Peyer's patch (tissue), 4 donors: Measurements from ENCODE around the gene STXBP1. TPM values are rescaled to one million over a fixed set of nuclear protein-coding genes. Genes with fewer than 3 reads are reported as not detected.

Experiments
- DNase-seq, 3 donors: peaks; one replicate each; pipeline ENCODE4 v3.0.0-alpha.2; 2017 to 2019
- H3K27ac ChIP-seq, 4 donors: fragments of 200-600 bp; sonication (generic); one replicate each; pipeline ENCODE4 v1.5.1; 2016 to 2019
- H3K27me3 ChIP-seq, 2 donors: fragments of 200-600 bp; sonication (generic); one replicate each; pipeline ENCODE4 v1.5.1; 2019
- H3K36me3 ChIP-seq, 3 donors: fragments of 200-600 bp; sonication (generic); one replicate each; pipeline ENCODE4 v1.5.1; 2016 to 2019
- H3K4me1 ChIP-seq, 4 donors: fragments of 200-600 bp; sonication (generic); one replicate each; pipeline ENCODE4 v1.5.1; 2016 to 2019
- H3K4me3 ChIP-seq, 4 donors: fragments of 200-600 bp; sonication (generic); 1 replicate in 3 of 4; 2 replicates in 1 of 4; pipeline ENCODE4 v1.5.1; 2016 to 2019; ENCODE audit warnings: mild to moderate bottlenecking in 1 of 4
- H3K9me3 ChIP-seq, 4 donors: fragments of 200-600 bp; sonication (generic); one replicate each; pipeline ENCODE4 v1.5.1; 2016 to 2019; ENCODE audit warnings: mild to moderate bottlenecking in 1 of 4
- CTCF ChIP-seq, 6 experiments: fragments of 450-650 bp in 4 of 6; fragments of 200-600 bp in 2 of 6; sonication (generic) in 1 of 6; IDR thresholded peaks; one replicate each; pipeline ENCODE4 v1.5.1; 2017 to 2019; ENCODE audit warnings: antibody characterized with exemption in 6 of 6, mild to moderate bottlenecking in 3 of 6, moderate library complexity in 1 of 6
- POLR2A ChIP-seq, 2 donors: fragments of 450-650 bp; IDR thresholded peaks; one replicate each; pipeline ENCODE4 v1.5.1; 2017; ENCODE audit warnings: antibody characterized with exemption in 2 of 2, mild to moderate bottlenecking in 2 of 2, moderate library complexity in 2 of 2
- total RNA-seq, 4 donors: library from RNA; depleted of rRNA; stranded (reverse); fragments of >200 nt; gene quantifications; one replicate each; pipeline ENCODE4 v1.1.0, GENCODE V29; 2016

The STXBP1 gene
- total RNA-seq, 4 donors from 2014 or later: 4.4 to 90.8 (median 12.6) TPM

GRCh38 chr9:127667906-127668305, 55.8 kb downstream of the STXBP1 start:
- H3K27me3 ChIP-seq: no peaks in the 10 kb centered on the region
- no peak for TF ChIP-seq POLR2A (IDR thresholded peaks at IDR 0.05)
- TF ChIP-seq CTCF (IDR thresholded peaks at IDR 0.05): no peak
- H3K4me1 ChIP-seq: no peaks in the 10 kb centered on the region
- no peak for DNase-seq
- no peaks in the 10 kb centered on the region for H3K9me3 ChIP-seq
- peak overlapping the region in 1 of 4 donors; percentile 17 for H3K27ac ChIP-seq
- peaks cover 0 to 8% (median 0%) of the 10 kb centered on the region in 3 donors for H3K36me3 ChIP-seq
- no peak overlapping the region for H3K4me3 ChIP-seq

GRCh38 chr9:127673234-127673633, 61.2 kb downstream of the STXBP1 start:
- peaks cover 0 to 20% (median 0%) of the 10 kb centered on the region in 3 donors for H3K36me3 ChIP-seq
- TF ChIP-seq POLR2A (IDR thresholded peaks at IDR 0.05) (no peak), CTCF (IDR thresholded peaks at IDR 0.05) (no peak)
- no peaks in the 10 kb centered on the region for H3K9me3 ChIP-seq
- H3K4me1 ChIP-seq: no peaks in the 10 kb centered on the region
- H3K27me3 ChIP-seq: no peaks in the 10 kb centered on the region
- no peak overlapping the region for H3K27ac ChIP-seq
- DNase-seq: no peak
- no peak overlapping the region for H3K4me3 ChIP-seq

- no peak for DNase-seq
- H3K9me3 ChIP-seq: no peaks in the 10 kb centered on the region
- H3K27me3 ChIP-seq: no peaks in the 10 kb centered on the region
- no peak overlapping the region for H3K27ac ChIP-seq
- H3K36me3 ChIP-seq: peaks cover 0 to 48% (median 0%) of the 10 kb centered on the region in 3 donors
- TF ChIP-seq CTCF (IDR thresholded peaks at IDR 0.05): no peak
- no peak for TF ChIP-seq POLR2A (IDR thresholded peaks at IDR 0.05)
- H3K4me3 ChIP-seq: no peak overlapping the region
- H3K4me1 ChIP-seq: no peaks in the 10 kb centered on the region
These were observed 64.6 kb downstream of the STXBP1 start for GRCh38 chr9:127676638-127677037.

GRCh38 chr9:127679506-127679905, 67.4 kb downstream of the STXBP1 start:
- no peak for DNase-seq
- Histone ChIP-seq H3K9me3 (no peaks in the 10 kb centered on the region), H3K4me3 (no peak overlapping the region), H3K4me1 (no peaks in the 10 kb centered on the region), H3K27me3 (no peaks in the 10 kb centered on the region), H3K27ac (no peak overlapping the region), H3K36me3 (peaks cover 0 to 47% (median 0%) of the 10 kb centered on the region in 3 donors)
- no peak for TF ChIP-seq CTCF (IDR thresholded peaks at IDR 0.05)

GRCh38 chr9:127680226-127680625, 68.1 kb downstream of the STXBP1 start:
- Histone ChIP-seq H3K27ac (no peak overlapping the region), H3K27me3 (no peaks in the 10 kb centered on the region), H3K4me1 (no peaks in the 10 kb centered on the region), H3K36me3 (peaks cover 0 to 47% (median 0%) of the 10 kb centered on the region in 3 donors), H3K4me3 (no peak overlapping the region), H3K9me3 (no peaks in the 10 kb centered on the region)
- DNase-seq: no peak
- TF ChIP-seq POLR2A (IDR thresholded peaks at IDR 0.05) (no peak), CTCF (IDR thresholded peaks at IDR 0.05) (no peak)

- Histone ChIP-seq H3K36me3 (peaks cover 0 to 47% (median 0%) of the 10 kb centered on the region in 3 donors), H3K4me3 (no peak overlapping the region), H3K27ac (no peak overlapping the region), H3K9me3 (no peaks in the 10 kb centered on the region), H3K4me1 (no peaks in the 10 kb centered on the region), H3K27me3 (no peaks in the 10 kb centered on the region)
- TF ChIP-seq POLR2A (IDR thresholded peaks at IDR 0.05): no peak
- no peak for TF ChIP-seq CTCF (IDR thresholded peaks at IDR 0.05)
- no peak for DNase-seq
These were observed 68.8 kb downstream of the STXBP1 start for GRCh38 chr9:127680846-127681245.
